A673 (cell line): ENCODE data around the gene SH2D3C.

Source experiments
- EZH2 ChIP-seq: fragments of 200-600 bp; sonication (generic); IDR thresholded peaks from 2 replicates; pipeline ENCODE4 v1.6.1; 2017; ENCODE audit warnings: borderline replicate concordance, low read depth, mild to moderate bottlenecking, mixed read lengths, antibody characterized with exemption, low read length; ENCODE audit not compliant: poor library complexity, severe bottlenecking
- TF ChIP-seq, protein P1 (sequence below): fragments of 300-800, 200-600 bp; sonication (generic); conservative IDR thresholded peaks from 2 replicates; pipeline ENCODE4 v1.5.1; 2017; ENCODE audit warnings: low read depth, mild to moderate bottlenecking, antibody characterized with exemption, low read length, moderate library complexity, mixed read lengths

GRCh38 chr9:127693143-127693542, 85.3 kb downstream of the SH2D3C start:
- TF ChIP-seq, protein P1, sequence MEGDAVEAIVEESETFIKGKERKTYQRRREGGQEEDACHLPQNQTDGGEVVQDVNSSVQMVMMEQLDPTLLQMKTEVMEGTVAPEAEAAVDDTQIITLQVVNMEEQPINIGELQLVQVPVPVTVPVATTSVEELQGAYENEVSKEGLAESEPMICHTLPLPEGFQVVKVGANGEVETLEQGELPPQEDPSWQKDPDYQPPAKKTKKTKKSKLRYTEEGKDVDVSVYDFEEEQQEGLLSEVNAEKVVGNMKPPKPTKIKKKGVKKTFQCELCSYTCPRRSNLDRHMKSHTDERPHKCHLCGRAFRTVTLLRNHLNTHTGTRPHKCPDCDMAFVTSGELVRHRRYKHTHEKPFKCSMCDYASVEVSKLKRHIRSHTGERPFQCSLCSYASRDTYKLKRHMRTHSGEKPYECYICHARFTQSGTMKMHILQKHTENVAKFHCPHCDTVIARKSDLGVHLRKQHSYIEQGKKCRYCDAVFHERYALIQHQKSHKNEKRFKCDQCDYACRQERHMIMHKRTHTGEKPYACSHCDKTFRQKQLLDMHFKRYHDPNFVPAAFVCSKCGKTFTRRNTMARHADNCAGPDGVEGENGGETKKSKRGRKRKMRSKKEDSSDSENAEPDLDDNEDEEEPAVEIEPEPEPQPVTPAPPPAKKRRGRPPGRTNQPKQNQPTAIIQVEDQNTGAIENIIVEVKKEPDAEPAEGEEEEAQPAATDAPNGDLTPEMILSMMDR, result no peak
- no peak for TF ChIP-seq EZH2
